Neural progenitor cell (in vitro differentiated cells): ENCODE data around the gene TMCC1. TPM values are rescaled to one million over a fixed set of nuclear protein-coding genes. Genes with fewer than 3 reads are reported as not detected.
"Not testable (repeated sequence)": the region's sequence is repeated elsewhere in the genome, so short reads cannot be mapped to it uniquely, and the experiment has no call there.

Experiments used
- DNase-seq: peaks from one replicate; pipeline ENCODE4 v3.0.0-alpha.2; 2016; ENCODE audit warnings: low spot score
- H2AFZ ChIP-seq: fragments of 200-600 bp; sonication (generic); replicated peaks from 2 replicates; pipeline ENCODE4 v1.6.1; 2016; ENCODE audit warnings: antibody characterized with exemption
- H3F3A ChIP-seq: fragments of 200-600 bp; sonication (generic); 2 replicates; pipeline ENCODE4 v1.6.1; 2016; ENCODE audit warnings: antibody characterized with exemption, low read depth
- H3K27ac ChIP-seq: fragments of 200-600 bp; sonication (generic); 2 replicates; pipeline ENCODE4 v1.5.1; 2016; ENCODE audit warnings: mild to moderate bottlenecking
- H3K27me3 ChIP-seq: fragments of 200-600 bp; sonication (generic); 2 replicates; pipeline ENCODE4 v1.6.1; 2016; ENCODE audit warnings: mild to moderate bottlenecking, moderate library complexity
- H3K36me3 ChIP-seq: fragments of 200-600 bp; sonication (generic); 2 replicates; pipeline ENCODE4 v1.5.1; 2016
- H3K4me1 ChIP-seq: fragments of 200-600 bp; sonication (generic); 2 replicates; pipeline ENCODE4 v1.6.1; 2016; ENCODE audit warnings: mixed run types
- H3K4me2 ChIP-seq: fragments of 200-600 bp; sonication (generic); 2 replicates; pipeline ENCODE4 v1.6.1; 2016
- H3K4me3 ChIP-seq: fragments of 200-600 bp; sonication (generic); 2 replicates; pipeline ENCODE4 v1.5.1; 2016
- H3K79me2 ChIP-seq: fragments of 200-600 bp; sonication (generic); 2 replicates; pipeline ENCODE4 v1.6.1; 2016; ENCODE audit warnings: low read depth
- H3K9ac ChIP-seq: fragments of 200-600 bp; sonication (generic); 2 replicates; pipeline ENCODE4 v1.6.1; 2016
- H3K9me3 ChIP-seq: fragments of 200-600 bp; sonication (generic); 2 replicates; pipeline ENCODE4 v1.5.1; 2016; ENCODE audit warnings: low read depth
- H4K20me1 ChIP-seq: fragments of 200-600 bp; sonication (generic); 2 replicates; pipeline ENCODE4 v1.6.1; 2016; ENCODE audit warnings: low read depth
- H3K27ac Mint-ChIP-seq: 3 replicates; pipeline ENCODE4 v1.8.0; 2021; ENCODE audit warnings: mixed read lengths
- H3K27me3 Mint-ChIP-seq: 2 replicates; pipeline ENCODE4 v1.8.0; 2022; ENCODE audit warnings: low read depth, mild to moderate bottlenecking, inconsistent platforms, moderate library complexity, mixed read lengths; ENCODE audit not compliant: insufficient read depth
- H3K36me3 Mint-ChIP-seq: 3 replicates; pipeline ENCODE4 v1.8.0; 2021; ENCODE audit warnings: mixed read lengths
- H3K4me1 Mint-ChIP-seq: 3 replicates; pipeline ENCODE4 v1.8.0; 2021; ENCODE audit warnings: mixed read lengths
- H3K4me3 Mint-ChIP-seq: 3 replicates; pipeline ENCODE4 v1.8.0; 2021; ENCODE audit warnings: mild to moderate bottlenecking, moderate library complexity, mixed read lengths
- H3K9me3 Mint-ChIP-seq: 3 replicates; pipeline ENCODE4 v1.8.0; 2020; ENCODE audit warnings: mixed read lengths
- CTCF ChIP-seq: fragments of 200-600 bp; sonication (generic); IDR thresholded peaks from 2 replicates; pipeline ENCODE4 v1.5.1; 2017; ENCODE audit warnings: antibody characterized with exemption, mild to moderate bottlenecking
- EZH2 ChIP-seq: fragments of 200-600 bp; sonication (generic); IDR thresholded peaks from 2 replicates; pipeline ENCODE4 v1.6.1; 2017; ENCODE audit warnings: antibody characterized with exemption, mild to moderate bottlenecking, moderate library complexity
- EZH2phosphoT487 ChIP-seq: fragments of 200-600 bp; sonication (generic); IDR thresholded peaks from 2 replicates; pipeline ENCODE4 v1.6.1; 2017; ENCODE audit warnings: antibody characterized with exemption
- total RNA-seq: library from RNA; depleted of rRNA; stranded (reverse); fragments of >200 nt; gene quantifications from 2 replicates; pipeline ENCODE4 v1.2.3, GENCODE V29; 2015; ENCODE audit warnings: low replicate concordance

Gene TMCC1
- total RNA-seq, 1 donor from 2014 or later, result 29.8 TPM

GRCh38 chr3:129911261-129911861, 17.9 kb upstream of the TMCC1 start:
- H3K4me1 Mint-ChIP-seq, result no peaks in the 10 kb centered on the region
- H3K9me3 Mint-ChIP-seq, result peaks cover 24% of the 10 kb centered on the region

GRCh38 chr3:129909235-129909634, 15.7 kb upstream of the TMCC1 start:
- H3K79me2 ChIP-seq, H3K4me2 ChIP-seq, H3K4me3 Mint-ChIP-seq, H3K4me1 Mint-ChIP-seq, DNase-seq, H3K27me3 Mint-ChIP-seq, H3K4me1 ChIP-seq, H3K27ac ChIP-seq, H3K27me3 ChIP-seq, H2AFZ ChIP-seq, H3F3A ChIP-seq, H4K20me1 ChIP-seq, H3K36me3 ChIP-seq, H3K27ac Mint-ChIP-seq, H3K4me3 ChIP-seq, H3K9me3 ChIP-seq, H3K9ac ChIP-seq: not testable (repeated sequence)
- peaks cover 24% of the 10 kb centered on the region for H3K9me3 Mint-ChIP-seq
- peaks cover 30% of the 10 kb centered on the region for H3K36me3 Mint-ChIP-seq

More at GRCh38 chr3:129911261-129911861, 17.9 kb upstream of the TMCC1 start:
- Mint-ChIP-seq H3K36me3 (peaks cover 9% of the 10 kb centered on the region), H3K27me3 (peaks cover 5% of the 10 kb centered on the region), H3K4me3 (no peak overlapping the region), H3K27ac (no peak overlapping the region)
- no peak overlapping the region for H3K27ac ChIP-seq
- H3K4me3 ChIP-seq, result no peak overlapping the region
- H3K9ac ChIP-seq, result no peak overlapping the region
- no peak for TF ChIP-seq CTCF
- TF ChIP-seq EZH2phosphoT487, result no peak
- TF ChIP-seq EZH2, result no peak
- H3K36me3 ChIP-seq, result peaks cover 3% of the 10 kb centered on the region
- H3K4me2 ChIP-seq, result no peak overlapping the region
- H3K9me3 ChIP-seq, result peaks cover 2% of the 10 kb centered on the region
- no peaks in the 10 kb centered on the region for H3K79me2 ChIP-seq
- H4K20me1 ChIP-seq, result no peaks in the 10 kb centered on the region
- H3K4me1 ChIP-seq, result no peaks in the 10 kb centered on the region
- DNase-seq, result no peak
- H3F3A ChIP-seq, result no peaks in the 10 kb centered on the region
- H3K27me3 ChIP-seq, result no peaks in the 10 kb centered on the region
- no peak overlapping the region for H2AFZ ChIP-seq

GRCh38 chr3:129908417-129908816, 14.9 kb upstream of the TMCC1 start:
- Histone ChIP-seq H3K9me3 (peaks cover 9% of the 10 kb centered on the region), H3K9ac (no peak overlapping the region), H2AFZ (no peak overlapping the region), H3K4me1 (no peaks in the 10 kb centered on the region), H3K79me2 (no peaks in the 10 kb centered on the region), H3K27me3 (no peaks in the 10 kb centered on the region), H3K27ac (no peak overlapping the region), H3K4me3 (no peak overlapping the region), H4K20me1 (no peaks in the 10 kb centered on the region), H3K36me3 (peaks cover 7% of the 10 kb centered on the region), H3F3A (no peaks in the 10 kb centered on the region), H3K4me2 (no peak overlapping the region)
- H3K4me1 Mint-ChIP-seq, result no peaks in the 10 kb centered on the region
- TF ChIP-seq CTCF, result no peak
- TF ChIP-seq EZH2, result no peak
- TF ChIP-seq EZH2phosphoT487, result no peak
- H3K36me3 Mint-ChIP-seq, result peaks cover 30% of the 10 kb centered on the region
- no peak overlapping the region for H3K27ac Mint-ChIP-seq
- no peak for DNase-seq
- H3K27me3 Mint-ChIP-seq, result no peaks in the 10 kb centered on the region
- no peak overlapping the region for H3K4me3 Mint-ChIP-seq
- peaks cover 24% of the 10 kb centered on the region for H3K9me3 Mint-ChIP-seq

- not testable (repeated sequence) for H3K9me3 ChIP-seq, H3K4me3 Mint-ChIP-seq, H3F3A ChIP-seq, H2AFZ ChIP-seq, H3K9ac ChIP-seq, H3K27ac ChIP-seq, H3K4me2 ChIP-seq, H3K4me1 ChIP-seq, H3K4me3 ChIP-seq, H3K27me3 ChIP-seq, H3K4me1 Mint-ChIP-seq, H3K27ac Mint-ChIP-seq, DNase-seq, H3K36me3 ChIP-seq, H3K79me2 ChIP-seq, H3K27me3 Mint-ChIP-seq, H4K20me1 ChIP-seq
- Mint-ChIP-seq H3K36me3 (peaks cover 44% of the 10 kb centered on the region), H3K9me3 (peaks cover 25% of the 10 kb centered on the region)
These were observed 7.8 kb upstream of the TMCC1 start for GRCh38 chr3:129901272-129901671.
